HepG2 (cell line): ENCODE data around the gene MTX2. TPM values are rescaled to one million over a fixed set of nuclear protein-coding genes. Genes with fewer than 3 reads are reported as not detected.

Source experiments
- ATAD3A ChIP-seq: sonication (generic); formaldehyde crosslinking; IDR thresholded peaks from 2 replicates; pipeline ENCODE4 v1.4.0; 2020; ENCODE audit warnings: missing genetic modification reagents
- CHD4 ChIP-seq: fragments of 200-600 bp; sonication (generic); IDR thresholded peaks from 2 replicates; pipeline ENCODE4 v1.7.0; 2017; ENCODE audit warnings: mild to moderate bottlenecking, low read length, borderline replicate concordance
- FOSL2 ChIP-seq: sonication (generic); formaldehyde crosslinking; IDR thresholded peaks from 2 replicates; pipeline ENCODE4 v1.4.0; 2020; ENCODE audit warnings: missing genetic modification reagents
- GZF1 ChIP-seq: sonication (generic); formaldehyde crosslinking; IDR thresholded peaks from 2 replicates; pipeline ENCODE4 v1.5.1; 2020; ENCODE audit warnings: mild to moderate bottlenecking, missing genetic modification reagents
- HNRNPL ChIP-seq: fragments of 200-400 bp; formaldehyde crosslinking; IDR thresholded peaks from 2 replicates; pipeline ENCODE4 v1.6.1; 2017; ENCODE audit warnings: mild to moderate bottlenecking, low read depth, low read length
- MAFG ChIP-seq: sonication (generic); formaldehyde crosslinking; IDR thresholded peaks from 2 replicates; pipeline ENCODE4 v1.5.1; 2020; ENCODE audit warnings: mild to moderate bottlenecking, missing genetic modification reagents
- NCOA5 ChIP-seq: sonication (generic); formaldehyde crosslinking; IDR thresholded peaks from 2 replicates; pipeline ENCODE4 v1.4.0; 2020; ENCODE audit warnings: missing genetic modification reagents
- NFKB2 ChIP-seq: sonication (generic); formaldehyde crosslinking; IDR thresholded peaks from 2 replicates; pipeline ENCODE4 v1.4.0; 2020; ENCODE audit warnings: missing genetic modification reagents, borderline replicate concordance
- NPAS2 ChIP-seq: sonication (generic); formaldehyde crosslinking; IDR thresholded peaks from 2 replicates; pipeline ENCODE4 v1.8.0; 2022; ENCODE audit warnings: mild to moderate bottlenecking, missing genetic modification reagents, borderline replicate concordance
- NR2C2 ChIP-seq: sonication (generic); formaldehyde crosslinking; IDR thresholded peaks from 2 replicates; pipeline ENCODE4 v1.4.0; 2020; ENCODE audit warnings: missing genetic modification reagents, mild to moderate bottlenecking, moderate library complexity, borderline replicate concordance
- PAX8 ChIP-seq: sonication (generic); formaldehyde crosslinking; IDR thresholded peaks from 2 replicates; pipeline ENCODE4 v1.8.0; 2022; ENCODE audit warnings: mild to moderate bottlenecking, missing genetic modification reagents, borderline replicate concordance
- THYN1 ChIP-seq: sonication (generic); formaldehyde crosslinking; IDR thresholded peaks from 2 replicates; pipeline ENCODE4 v1.8.1; 2023; ENCODE audit warnings: low read depth, mild to moderate bottlenecking, moderate library complexity, missing genetic modification reagents, borderline replicate concordance
- U2AF1 ChIP-seq: fragments of 200-400 bp; formaldehyde crosslinking; optimal IDR thresholded peaks from 2 replicates; pipeline ENCODE3; 2017; ENCODE audit warnings: mild to moderate bottlenecking, low read depth, low read length
- WIZ ChIP-seq: sonication (generic); formaldehyde crosslinking; IDR thresholded peaks from 2 replicates; pipeline ENCODE4 v1.5.1; 2020; ENCODE audit warnings: mild to moderate bottlenecking, missing genetic modification reagents
- ZIK1 ChIP-seq: sonication (generic); formaldehyde crosslinking; IDR thresholded peaks from 2 replicates; pipeline ENCODE4 v1.5.0; 2020; ENCODE audit warnings: mild to moderate bottlenecking, low read depth, missing genetic modification reagents, borderline replicate concordance
- ZNF367 ChIP-seq: sonication (generic); formaldehyde crosslinking; IDR thresholded peaks from 2 replicates; pipeline ENCODE4 v1.4.0; 2020; ENCODE audit warnings: missing genetic modification reagents, borderline replicate concordance
- ZNF44 ChIP-seq: sonication (generic); formaldehyde crosslinking; IDR thresholded peaks from 2 replicates; pipeline ENCODE4 v1.5.1; 2020; ENCODE audit warnings: mild to moderate bottlenecking, missing genetic modification reagents
- ZNF562 ChIP-seq: sonication (generic); formaldehyde crosslinking; IDR thresholded peaks from 2 replicates; pipeline ENCODE4 v1.8.0; 2022; ENCODE audit warnings: missing genetic modification reagents, borderline replicate concordance
- ZNF749 ChIP-seq: sonication (generic); formaldehyde crosslinking; IDR thresholded peaks from 2 replicates; pipeline ENCODE4 v1.8.0; 2022; ENCODE audit warnings: mild to moderate bottlenecking, missing genetic modification reagents, moderate library complexity, borderline replicate concordance
- ZSCAN21 ChIP-seq: sonication (generic); formaldehyde crosslinking; IDR thresholded peaks from 2 replicates; pipeline ENCODE4 v1.8.0; 2022; ENCODE audit warnings: mild to moderate bottlenecking, missing genetic modification reagents, moderate library complexity, borderline replicate concordance
- polyA plus RNA-seq, 8 experiments: library from polyadenylated mRNA; depleted of rRNA in 3 of 8; stranded (reverse) in 7 of 8; unstranded in 1 of 8; fragments of >200 nt; fragmentation: Illumina TruSeq in 4 of 8; extraction: Trizol in 4 of 8; gene quantifications; 2 replicates each; pipeline versions ENCODE4 v1.2.1 to v1.2.3, GENCODE V29; 2011 to 2016; ENCODE audit warnings: low read depth in 4 of 8, missing spikeins in 1 of 8, mixed read lengths in 1 of 8; ENCODE audit not compliant: insufficient read depth in 1 of 8
- total RNA-seq, 5 experiments: library from RNA; depleted of rRNA; stranded (reverse); fragments of >200 nt; fragmentation: Illumina TruSeq; extraction: Trizol; gene quantifications; 2 replicates each; pipeline ENCODE4 v1.2.3, GENCODE V29; 2016; ENCODE audit warnings: low read depth in 1 of 5
- TF ChIP-seq, protein P1 (sequence below): sonication (generic); formaldehyde crosslinking; IDR thresholded peaks from 2 replicates; pipeline ENCODE4 v1.4.0; 2020; ENCODE audit warnings: missing genetic modification reagents
- TF ChIP-seq, protein P2 (sequence below): IDR thresholded peaks from 2 replicates; pipeline ENCODE4 v1.6.1; 2018; ENCODE audit warnings: missing genetic modification reagents, mild to moderate bottlenecking, missing compliant biosample characterization
- TF ChIP-seq, protein P3 (sequence below): sonication (generic); formaldehyde crosslinking; conservative IDR thresholded peaks from 2 replicates; pipeline ENCODE4 v1.8.1; 2023; ENCODE audit warnings: missing genetic modification reagents
- TF ChIP-seq, protein P4 (sequence below): sonication (generic); formaldehyde crosslinking; IDR thresholded peaks from 2 replicates; pipeline ENCODE4 v1.4.0; 2020; ENCODE audit warnings: mild to moderate bottlenecking, missing genetic modification reagents

Gene MTX2
- total and polyA plus RNA-seq, 2 of the 13 experiments (the other 11 are each of a cell fraction or from before 2014, with no cell fraction given) = 58.1 to 75.7 TPM

DNA sequence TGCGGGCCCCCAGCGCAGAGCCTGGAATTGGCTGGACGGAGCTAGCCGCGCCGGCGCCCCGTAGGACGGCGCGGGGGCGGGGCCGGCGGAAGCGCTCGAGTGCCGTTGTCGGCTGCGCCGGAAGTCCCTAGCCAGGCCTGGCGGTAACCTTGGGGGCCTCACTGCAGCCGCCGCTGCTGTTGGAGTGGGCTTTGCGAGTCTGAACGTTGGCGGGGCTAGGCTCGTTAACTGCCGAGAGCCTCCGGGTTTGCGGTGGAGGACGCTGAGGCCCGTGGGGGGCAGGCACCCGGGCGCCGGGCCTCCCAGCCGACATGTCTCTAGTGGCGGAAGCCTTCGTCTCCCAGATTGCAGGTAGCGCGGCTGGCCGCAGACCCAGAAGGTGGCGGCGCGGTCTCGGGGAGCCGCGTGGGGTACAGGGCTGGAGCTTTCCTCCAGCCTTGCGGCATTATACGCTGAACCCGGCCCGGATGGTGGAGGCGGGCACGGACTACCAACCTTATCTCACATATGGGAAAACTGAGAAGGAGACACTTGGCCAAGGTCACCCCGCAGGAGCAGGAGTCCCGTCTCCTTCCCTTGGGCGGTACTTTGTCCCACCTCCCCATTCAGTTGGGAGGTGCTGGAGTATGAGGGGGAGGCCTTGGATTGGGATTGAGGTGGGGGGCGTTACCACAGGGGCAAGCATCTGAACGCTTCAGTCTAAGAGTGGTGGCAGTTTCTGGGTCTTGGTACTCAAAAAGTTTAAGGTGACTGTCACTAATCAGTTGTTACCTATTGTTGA, at the start of gene MTX2 (continued):
- TF ChIP-seq, protein P1, sequence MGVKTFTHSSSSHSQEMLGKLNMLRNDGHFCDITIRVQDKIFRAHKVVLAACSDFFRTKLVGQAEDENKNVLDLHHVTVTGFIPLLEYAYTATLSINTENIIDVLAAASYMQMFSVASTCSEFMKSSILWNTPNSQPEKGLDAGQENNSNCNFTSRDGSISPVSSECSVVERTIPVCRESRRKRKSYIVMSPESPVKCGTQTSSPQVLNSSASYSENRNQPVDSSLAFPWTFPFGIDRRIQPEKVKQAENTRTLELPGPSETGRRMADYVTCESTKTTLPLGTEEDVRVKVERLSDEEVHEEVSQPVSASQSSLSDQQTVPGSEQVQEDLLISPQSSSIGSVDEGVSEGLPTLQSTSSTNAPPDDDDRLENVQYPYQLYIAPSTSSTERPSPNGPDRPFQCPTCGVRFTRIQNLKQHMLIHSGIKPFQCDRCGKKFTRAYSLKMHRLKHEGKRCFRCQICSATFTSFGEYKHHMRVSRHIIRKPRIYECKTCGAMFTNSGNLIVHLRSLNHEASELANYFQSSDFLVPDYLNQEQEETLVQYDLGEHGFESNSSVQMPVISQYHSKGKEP = 0 out of 2 replicates have a peak, but pooled peaks have one; percentile 83
- peak; percentile 91 for TF ChIP-seq GZF1 (CRISPR knock-in tag)
- peak; percentile 82 for TF ChIP-seq U2AF1
- TF ChIP-seq, protein P2, sequence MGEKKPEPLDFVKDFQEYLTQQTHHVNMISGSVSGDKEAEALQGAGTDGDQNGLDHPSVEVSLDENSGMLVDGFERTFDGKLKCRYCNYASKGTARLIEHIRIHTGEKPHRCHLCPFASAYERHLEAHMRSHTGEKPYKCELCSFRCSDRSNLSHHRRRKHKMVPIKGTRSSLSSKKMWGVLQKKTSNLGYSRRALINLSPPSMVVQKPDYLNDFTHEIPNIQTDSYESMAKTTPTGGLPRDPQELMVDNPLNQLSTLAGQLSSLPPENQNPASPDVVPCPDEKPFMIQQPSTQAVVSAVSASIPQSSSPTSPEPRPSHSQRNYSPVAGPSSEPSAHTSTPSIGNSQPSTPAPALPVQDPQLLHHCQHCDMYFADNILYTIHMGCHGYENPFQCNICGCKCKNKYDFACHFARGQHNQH (CRISPR knock-in tag) = peak; percentile 70; the same call in 1 of the 2 replicates
- TF ChIP-seq NPAS2 (CRISPR knock-in tag) = no peak
- TF ChIP-seq NCOA5 = no peak
- TF ChIP-seq, protein P3, sequence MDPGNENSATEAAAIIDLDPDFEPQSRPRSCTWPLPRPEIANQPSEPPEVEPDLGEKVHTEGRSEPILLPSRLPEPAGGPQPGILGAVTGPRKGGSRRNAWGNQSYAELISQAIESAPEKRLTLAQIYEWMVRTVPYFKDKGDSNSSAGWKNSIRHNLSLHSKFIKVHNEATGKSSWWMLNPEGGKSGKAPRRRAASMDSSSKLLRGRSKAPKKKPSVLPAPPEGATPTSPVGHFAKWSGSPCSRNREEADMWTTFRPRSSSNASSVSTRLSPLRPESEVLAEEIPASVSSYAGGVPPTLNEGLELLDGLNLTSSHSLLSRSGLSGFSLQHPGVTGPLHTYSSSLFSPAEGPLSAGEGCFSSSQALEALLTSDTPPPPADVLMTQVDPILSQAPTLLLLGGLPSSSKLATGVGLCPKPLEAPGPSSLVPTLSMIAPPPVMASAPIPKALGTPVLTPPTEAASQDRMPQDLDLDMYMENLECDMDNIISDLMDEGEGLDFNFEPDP = no peak
- peak; percentile 56 for TF ChIP-seq ZSCAN21 (CRISPR knock-in tag)
- no peak for TF ChIP-seq ZNF749 (CRISPR knock-in tag)
- peak; percentile 95 for TF ChIP-seq WIZ (CRISPR knock-in tag)
- peak; percentile 77 for TF ChIP-seq NR2C2 (CRISPR knock-in tag)
- 0 out of 2 replicates have a peak, but pooled peaks have one; percentile 12 for TF ChIP-seq ZNF562
- TF ChIP-seq ATAD3A (CRISPR knock-in tag) = no peak
- TF ChIP-seq THYN1 (CRISPR knock-in tag) = peak; percentile 69; the same call in 1 of the 2 replicates
- TF ChIP-seq MAFG (CRISPR knock-in tag) = no peak
- TF ChIP-seq, protein P4, sequence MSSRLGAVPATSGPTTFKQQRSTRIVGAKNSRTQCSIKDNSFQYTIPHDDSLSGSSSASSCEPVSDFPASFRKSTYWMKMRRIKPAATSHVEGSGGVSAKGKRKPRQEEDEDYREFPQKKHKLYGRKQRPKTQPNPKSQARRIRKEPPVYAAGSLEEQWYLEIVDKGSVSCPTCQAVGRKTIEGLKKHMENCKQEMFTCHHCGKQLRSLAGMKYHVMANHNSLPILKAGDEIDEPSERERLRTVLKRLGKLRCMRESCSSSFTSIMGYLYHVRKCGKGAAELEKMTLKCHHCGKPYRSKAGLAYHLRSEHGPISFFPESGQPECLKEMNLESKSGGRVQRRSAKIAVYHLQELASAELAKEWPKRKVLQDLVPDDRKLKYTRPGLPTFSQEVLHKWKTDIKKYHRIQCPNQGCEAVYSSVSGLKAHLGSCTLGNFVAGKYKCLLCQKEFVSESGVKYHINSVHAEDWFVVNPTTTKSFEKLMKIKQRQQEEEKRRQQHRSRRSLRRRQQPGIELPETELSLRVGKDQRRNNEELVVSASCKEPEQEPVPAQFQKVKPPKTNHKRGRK (CRISPR knock-in tag) = no peak
- TF ChIP-seq CHD4 = no peak
- peak; percentile 97; the same call in 1 of the 2 replicates for TF ChIP-seq NFKB2 (CRISPR knock-in tag)
- TF ChIP-seq HNRNPL = peak; percentile 69
- TF ChIP-seq ZNF44 = peak; percentile 94; the same call in 1 of the 2 replicates
- TF ChIP-seq ZNF367 (CRISPR knock-in tag) = no peak
- TF ChIP-seq ZIK1 (CRISPR knock-in tag) = peak; percentile 66; the same call in 1 of the 2 replicates
- TF ChIP-seq FOSL2 (CRISPR knock-in tag) = peak; percentile 54
- TF ChIP-seq PAX8 (CRISPR knock-in tag) = peak; percentile 87; the same call in 1 of the 2 replicates
